GM12878 (cell line): ENCODE data around the gene MIEF1. TPM values are rescaled to one million over a fixed set of nuclear protein-coding genes. Genes with fewer than 3 reads are reported as not detected.

Source experiments
- ATAC-seq: fragments of 200-7000 bp; cut with Tn5 transposase; 3 replicates; pipeline ENCODE4 v1.9.1; 2020; ENCODE audit warnings: mild to moderate bottlenecking, moderate library complexity
- BruUV-seq: library from RNA; stranded (reverse); fragments of 400-500 nt; replicated peaks from 2 replicates; lab custom pipeline; 2021; lab: Mats Ljungman, UMichigan
- CTCF ChIA-PET: fragments of 300-600 bp; sonication (Branson Sonifier 250); formaldehyde crosslinking; extraction: SDS; loops from one replicate; lab custom pipeline; 2021; ENCODE audit warnings: inconsistent platforms; lab: Yijun Ruan, JAX
- POLR2A ChIA-PET: fragments of 350-600 bp; formaldehyde crosslinking; extraction: SDS; loops from one replicate; lab custom pipeline; 2021; ENCODE audit warnings: inconsistent platforms; lab: Charles Lee
- RAD21 ChIA-PET: fragments of 300-600 bp; sonication (Branson Sonifier 250); formaldehyde crosslinking; loops from one replicate; lab custom pipeline; 2023; ENCODE audit warnings: antibody characterized with exemption; ENCODE audit not compliant: unreplicated experiment; lab: Charles Lee
- SMC1A ChIA-PET: fragments of 300-600 bp; sonication (Branson Sonifier 250); formaldehyde crosslinking; loops from one replicate; lab custom pipeline; 2023; ENCODE audit not compliant: unreplicated experiment, uncharacterized antibody; lab: Charles Lee
- DNase-seq: peaks from one replicate; pipeline ENCODE4 v3.0.0-alpha.2; 2011; ENCODE audit warnings: low read depth, low spot score
- FAIRE-seq: peaks from 3 replicates; lab custom pipeline; 2011; peaks lifted over from hg19 to GRCh38; lab: Jason Lieb, UNC
- H2AFZ ChIP-seq: 2 replicates; pipeline ENCODE4 v1.6.0; 2011; ENCODE audit warnings: low read depth, low read length, control low read depth; ENCODE audit not compliant: control insufficient read depth
- H3K27ac ChIP-seq: 2 replicates; pipeline ENCODE4 v1.5.1; 2011; ENCODE audit warnings: control low read depth; ENCODE audit not compliant: control insufficient read depth, insufficient read depth
- H3K27me3 ChIP-seq, 2 experiments: replicated peaks in 1 of 2; 2 replicates each; pipeline versions ENCODE4 v1.6.0 to v1.6.1; 2011; ENCODE audit warnings: low read length in 1 of 2; ENCODE audit not compliant: control insufficient read depth in 2 of 2, insufficient read depth in 2 of 2
- H3K36me3 ChIP-seq, 2 experiments: 2 replicates each; pipeline ENCODE4 v1.5.1; 2011; ENCODE audit warnings: low read length in 1 of 2; ENCODE audit not compliant: control insufficient read depth in 2 of 2, insufficient read depth in 2 of 2
- H3K4me1 ChIP-seq: 2 replicates; pipeline ENCODE4 v1.6.1; 2011; ENCODE audit warnings: mild to moderate bottlenecking, low read length, moderate library complexity, mixed read lengths; ENCODE audit not compliant: control insufficient read depth, insufficient read depth
- H3K4me2 ChIP-seq: 2 replicates; pipeline ENCODE4 v1.6.0; 2011; ENCODE audit warnings: control low read depth; ENCODE audit not compliant: control insufficient read depth, insufficient read depth
- H3K4me3 ChIP-seq: fragments of 200-600 bp; sonication (generic); 2 replicates; pipeline ENCODE4 v1.5.1; 2016
- H3K79me2 ChIP-seq: 2 replicates; pipeline ENCODE4 v1.6.0; 2011; ENCODE audit warnings: low read length; ENCODE audit not compliant: control insufficient read depth, insufficient read depth
- H3K9ac ChIP-seq: 2 replicates; pipeline ENCODE4 v1.8.0; 2011; ENCODE audit warnings: low read length, control low read depth, mixed read lengths; ENCODE audit not compliant: control insufficient read depth, insufficient read depth
- H3K9me3 ChIP-seq: replicated peaks from 3 replicates; pipeline ENCODE4 v1.5.1; 2011; ENCODE audit warnings: mild to moderate bottlenecking, low read length; ENCODE audit not compliant: control insufficient read depth, insufficient read depth
- H4K20me1 ChIP-seq: 2 replicates; pipeline ENCODE4 v1.6.0; 2011; ENCODE audit not compliant: control insufficient read depth, insufficient read depth
- ASH2L ChIP-seq: fragments of 300-600, 200-600 bp; sonication (generic); IDR thresholded peaks from 2 replicates; pipeline ENCODE4 v1.6.1; 2017; ENCODE audit warnings: low read depth, mild to moderate bottlenecking, borderline replicate concordance
- ATF7 ChIP-seq: fragments of 450-650 bp; IDR thresholded peaks from 2 replicates; pipeline ENCODE4 v1.6.1; 2016; ENCODE audit warnings: low read depth, mild to moderate bottlenecking
- BCL11A ChIP-seq: IDR thresholded peaks from 2 replicates; pipeline ENCODE4 v1.6.1; 2011; ENCODE audit warnings: low read depth, low read length
- CBFB ChIP-seq: IDR thresholded peaks from 2 replicates; pipeline ENCODE4 v1.6.1; 2016; ENCODE audit warnings: antibody characterized with exemption, low read depth
- CREM ChIP-seq: IDR thresholded peaks from 2 replicates; pipeline ENCODE4 v1.6.1; 2014; ENCODE audit warnings: antibody characterized with exemption, low read depth
- IRF3 ChIP-seq: fragments of 450-650 bp; IDR thresholded peaks from 2 replicates; pipeline ENCODE4 v1.6.1; 2014; ENCODE audit warnings: mild to moderate bottlenecking
- IRF4 ChIP-seq: IDR thresholded peaks from 2 replicates; pipeline ENCODE4 v1.6.1; 2011; ENCODE audit warnings: low read depth, low read length
- KLF5 ChIP-seq: fragments of 450-650 bp; IDR thresholded peaks from 2 replicates; pipeline ENCODE4 v1.6.1; 2014; ENCODE audit warnings: mild to moderate bottlenecking; ENCODE audit not compliant: partially characterized antibody
- MTA2 ChIP-seq: fragments of 450-650 bp; IDR thresholded peaks from 2 replicates; pipeline ENCODE4 v1.6.1; 2016; ENCODE audit warnings: low read depth, mild to moderate bottlenecking, moderate library complexity
- MXI1 ChIP-seq: fragments of 150-350 bp; IDR thresholded peaks from 2 replicates; pipeline ENCODE4 v1.6.1; 2011; ENCODE audit warnings: low read depth, mild to moderate bottlenecking, inconsistent platforms, low read length, improper control_type of control experiment
- NFYA ChIP-seq: IDR thresholded peaks from 2 replicates; pipeline ENCODE4 v1.6.1; 2011; ENCODE audit warnings: low read depth, mild to moderate bottlenecking, low read length, improper control_type of control experiment, borderline replicate concordance
- RBBP5 ChIP-seq: fragments of 200-600 bp; sonication (generic); conservative IDR thresholded peaks from 2 replicates; pipeline ENCODE4 v1.6.1; 2016
- TCF3 ChIP-seq: IDR thresholded peaks from 2 replicates; pipeline ENCODE4 v1.6.1; 2012; ENCODE audit warnings: low read depth, mild to moderate bottlenecking, low read length, borderline replicate concordance; ENCODE audit not compliant: insufficient read depth
- TCF7 ChIP-seq: IDR thresholded peaks from 2 replicates; pipeline ENCODE4 v1.6.1; 2014; ENCODE audit warnings: antibody characterized with exemption, borderline replicate concordance
- ZNF24 ChIP-seq: fragments of 450-650 bp; IDR thresholded peaks from 2 replicates; pipeline ENCODE4 v1.6.1; 2017; ENCODE audit warnings: antibody characterized with exemption, mild to moderate bottlenecking
- WGBS: methylation state at CpG from one replicate; pipeline ENCODE4 v1.1.6; 2016; ENCODE audit warnings: low lambda C conversion rate; ENCODE audit not compliant: insufficient replicate concordance, insufficient coverage; ENCODE audit errors: missing lambda C conversion rate; 5-methylcytosine and 5-hydroxymethylcytosine counted together
- in situ Hi-C: fragments of 300-500 bp; cut with MboI; formaldehyde crosslinking; loops from 9 replicates; pipeline ENCODE4 v1.14.3; 2018; ENCODE audit warnings: mixed read lengths
- intact Hi-C: fragments of 100-400 bp; cut with micrococcal nuclease; formaldehyde crosslinking; loops from one replicate; pipeline ENCODE4 v1.14.2; 2022; ENCODE audit not compliant: unreplicated experiment
- polyA plus RNA-seq, 11 experiments: library from polyadenylated mRNA; depleted of rRNA in 4 of 11; unstranded in 6 of 11; stranded (reverse) in 5 of 11; fragments of >200 nt; fragmentation: Nextera tagmentation in 4 of 11; fragmentation: Illumina TruSeq in 1 of 11; extraction: Ambion mirVana in 4 of 11; extraction: Trizol in 1 of 11; gene quantifications; 1 replicate in 1 of 11; 2 replicates in 10 of 11; pipeline versions ENCODE4 v1.2.1 to v1.2.3, GENCODE V29; 2011 to 2016; ENCODE audit warnings: inconsistent platforms in 2 of 11, missing spikeins in 2 of 11, low read depth in 1 of 11
- total RNA-seq, 4 experiments: library from RNA; depleted of rRNA in 3 of 4; stranded (reverse); fragments of >200 nt in 3 of 4; fragmentation: Illumina TruSeq in 1 of 4; extraction: Trizol in 1 of 4; gene quantifications; 2 replicates each; pipeline versions ENCODE4 v1.2.1 to v1.2.3, GENCODE V29; 2013 to 2021
- TF ChIP-seq, protein P1 (sequence below): IDR thresholded peaks from 2 replicates; pipeline ENCODE4 v1.6.1; 2012; ENCODE audit warnings: improper control_type of control experiment, low read depth, low read length; ENCODE audit not compliant: insufficient replicate concordance

The MIEF1 gene
- total and polyA plus RNA-seq, 10 of the 15 experiments (the other 5 are each of a cell fraction or from before 2014, with no cell fraction given) = 12.4 to 52.3 (median 29.3) TPM

- Histone ChIP-seq H3K79me2 (peaks cover 57% of the 10 kb centered on the region), H3K27me3 (no peaks in the 10 kb centered on the region), H3K9ac (peak overlapping the region; percentile 50; the same call in 1 of the 2 replicates), H3K4me3 (peak overlapping the region; percentile 50; the same call in 1 of the 2 replicates), H4K20me1 (no peaks in the 10 kb centered on the region; the same call in 1 of the 2 replicates), H3K4me2 (peak overlapping the region; percentile 65), H3K27ac (peak overlapping the region; percentile 76), H3K9me3 (no peaks in the 10 kb centered on the region), H2AFZ (no peak overlapping the region; the same call in 1 of the 2 replicates), H3K36me3 (peaks cover 7 to 28% of the 10 kb centered on the region in 2 experiments; a peak in 3 of 4 replicates), H3K4me1 (peaks cover 47% of the 10 kb centered on the region)
- FAIRE-seq (peak; percentile 93), DNase-seq (peak; percentile 83), ATAC-seq (peak; percentile 89)
- RAD21 ChIA-PET = interaction anchor here (0.5 to 4.3 kb wide), 12 partner anchors 9 to 487 kb away, joined by 3 to 27 read pairs (median 4); partner anchors contain the start of gene MIEF1
- in situ Hi-C loops (no loop called here), intact Hi-C loops (no loop called here)
- SMC1A ChIA-PET = interaction anchor here (0.8 to 3.7 kb wide), 16 partner anchors 10 to 573 kb away, joined by 3 to 21 read pairs (median 4); partner anchors contain the start of gene TAB1
- CTCF ChIA-PET = interaction anchor here (0.6 to 3.7 kb wide), 11 partner anchors 10 to 139 kb away, joined by 3 to 15 read pairs (median 6); partner anchors contain the start of gene ATF4
- POLR2A ChIA-PET = interaction anchor here (0.6 to 5.0 kb wide), 10 partner anchors 10 to 358 kb away, joined by 3 to 38 read pairs (median 4); partner anchors contain the start of gene MIEF1
- BruUV-seq = no TSS peak
- 2% methylated on average over 9 of the region's 13 CpGs for WGBS
- TF ChIP-seq MTA2 (0 out of 2 replicates have a peak, but pooled peaks have one; percentile 42), ZNF24 (peak; percentile 98), ATF7 (no peak), IRF4 (no peak), MXI1 (0 out of 2 replicates have a peak, but pooled peaks have one; percentile 46), ASH2L (no peak), CBFB (peak; percentile 58; the same call in 1 of the 2 replicates), TCF7 (no peak), CREM (peak; percentile 30; the same call in 1 of the 2 replicates), TCF3 (no peak), BCL11A (no peak), NFYA (no peak), RBBP5 (no peak), IRF3 (no peak), KLF5 (no peak)
- TF ChIP-seq, protein P1, sequence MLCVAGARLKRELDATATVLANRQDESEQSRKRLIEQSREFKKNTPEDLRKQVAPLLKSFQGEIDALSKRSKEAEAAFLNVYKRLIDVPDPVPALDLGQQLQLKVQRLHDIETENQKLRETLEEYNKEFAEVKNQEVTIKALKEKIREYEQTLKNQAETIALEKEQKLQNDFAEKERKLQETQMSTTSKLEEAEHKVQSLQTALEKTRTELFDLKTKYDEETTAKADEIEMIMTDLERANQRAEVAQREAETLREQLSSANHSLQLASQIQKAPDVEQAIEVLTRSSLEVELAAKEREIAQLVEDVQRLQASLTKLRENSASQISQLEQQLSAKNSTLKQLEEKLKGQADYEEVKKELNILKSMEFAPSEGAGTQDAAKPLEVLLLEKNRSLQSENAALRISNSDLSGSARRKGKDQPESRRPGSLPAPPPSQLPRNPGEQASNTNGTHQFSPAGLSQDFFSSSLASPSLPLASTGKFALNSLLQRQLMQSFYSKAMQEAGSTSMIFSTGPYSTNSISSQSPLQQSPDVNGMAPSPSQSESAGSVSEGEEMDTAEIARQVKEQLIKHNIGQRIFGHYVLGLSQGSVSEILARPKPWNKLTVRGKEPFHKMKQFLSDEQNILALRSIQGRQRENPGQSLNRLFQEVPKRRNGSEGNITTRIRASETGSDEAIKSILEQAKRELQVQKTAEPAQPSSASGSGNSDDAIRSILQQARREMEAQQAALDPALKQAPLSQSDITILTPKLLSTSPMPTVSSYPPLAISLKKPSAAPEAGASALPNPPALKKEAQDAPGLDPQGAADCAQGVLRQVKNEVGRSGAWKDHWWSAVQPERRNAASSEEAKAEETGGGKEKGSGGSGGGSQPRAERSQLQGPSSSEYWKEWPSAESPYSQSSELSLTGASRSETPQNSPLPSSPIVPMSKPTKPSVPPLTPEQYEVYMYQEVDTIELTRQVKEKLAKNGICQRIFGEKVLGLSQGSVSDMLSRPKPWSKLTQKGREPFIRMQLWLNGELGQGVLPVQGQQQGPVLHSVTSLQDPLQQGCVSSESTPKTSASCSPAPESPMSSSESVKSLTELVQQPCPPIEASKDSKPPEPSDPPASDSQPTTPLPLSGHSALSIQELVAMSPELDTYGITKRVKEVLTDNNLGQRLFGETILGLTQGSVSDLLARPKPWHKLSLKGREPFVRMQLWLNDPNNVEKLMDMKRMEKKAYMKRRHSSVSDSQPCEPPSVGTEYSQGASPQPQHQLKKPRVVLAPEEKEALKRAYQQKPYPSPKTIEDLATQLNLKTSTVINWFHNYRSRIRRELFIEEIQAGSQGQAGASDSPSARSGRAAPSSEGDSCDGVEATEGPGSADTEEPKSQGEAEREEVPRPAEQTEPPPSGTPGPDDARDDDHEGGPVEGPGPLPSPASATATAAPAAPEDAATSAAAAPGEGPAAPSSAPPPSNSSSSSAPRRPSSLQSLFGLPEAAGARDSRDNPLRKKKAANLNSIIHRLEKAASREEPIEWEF = no peak
Measured at GRCh38 chr22:39471381-39472141, 30.5 kb upstream of the MIEF1 start.
